Natural killer cell (primary cell): Measurements from ENCODE around the gene APOL4. TPM values are rescaled to one million over a fixed set of nuclear protein-coding genes. Genes with fewer than 3 reads are reported as not detected.
A peak's percentile ranks its signal among the peaks of the same experiment; 100 is the strongest.

Experiments
- ATAC-seq, 3 donors: fragments of 150-1000 bp in 2 of 3; fragments of 200-7000 bp in 1 of 3; cut with Tn5 transposase; 1 replicate in 1 of 3; 2 replicates in 2 of 3; pipeline ENCODE4 v1.10.0; 2021; ENCODE audit warnings: mild to moderate bottlenecking in 2 of 3, moderate library complexity in 2 of 3
- DNase-seq, 2 donors: peaks; one replicate each; pipeline versions ENCODE4 v3.0.0 to v3.0.0-alpha.2; 2013 to 2021; ENCODE audit warnings: mixed read lengths in 1 of 2
- H3K27ac ChIP-seq: one replicate; pipeline ENCODE4 v1.5.1; 2013; ENCODE audit warnings: mild to moderate bottlenecking, low read length
- H3K27me3 ChIP-seq: one replicate; pipeline ENCODE4 v1.6.1; 2013; ENCODE audit warnings: low read length; ENCODE audit not compliant: control insufficient read depth, insufficient read depth
- H3K36me3 ChIP-seq: one replicate; pipeline ENCODE4 v1.6.1; 2013; ENCODE audit warnings: low read length; ENCODE audit not compliant: control insufficient read depth, insufficient read depth
- H3K4me1 ChIP-seq: one replicate; pipeline ENCODE4 v1.6.1; 2013; ENCODE audit warnings: low read length; ENCODE audit not compliant: control insufficient read depth, insufficient read depth
- H3K4me3 ChIP-seq: one replicate; pipeline ENCODE4 v1.5.1; 2013; ENCODE audit warnings: low read length
- H3K9me3 ChIP-seq: one replicate; pipeline ENCODE4 v1.6.1; 2013; ENCODE audit warnings: low read length; ENCODE audit not compliant: control insufficient read depth, insufficient read depth
- H3K27ac Mint-ChIP-seq, 2 donors: one replicate each; pipeline ENCODE4 v1.8.0; 2022; ENCODE audit warnings: mild to moderate bottlenecking in 2 of 2, mixed read lengths in 2 of 2, moderate library complexity in 1 of 2
- H3K27me3 Mint-ChIP-seq, 2 donors: one replicate each; pipeline ENCODE4 v1.8.0; 2022; ENCODE audit warnings: low read depth in 2 of 2, mixed read lengths in 2 of 2
- H3K36me3 Mint-ChIP-seq: one replicate; pipeline ENCODE4 v1.8.0; 2022; ENCODE audit warnings: mixed read lengths
- H3K4me1 Mint-ChIP-seq, 2 donors: one replicate each; pipeline ENCODE4 v1.8.0; 2022; ENCODE audit warnings: mixed read lengths in 2 of 2
- H3K4me3 Mint-ChIP-seq: one replicate; pipeline ENCODE4 v1.8.0; 2022; ENCODE audit warnings: mild to moderate bottlenecking, moderate library complexity, mixed read lengths
- H3K9me3 Mint-ChIP-seq, 2 donors: one replicate each; pipeline ENCODE4 v1.8.0; 2022; ENCODE audit warnings: mixed read lengths in 2 of 2
- CTCF ChIP-seq: fragments of 200-600 bp; IDR thresholded peaks from one replicate; pipeline ENCODE4 v1.8.0; 2022; ENCODE audit warnings: antibody characterized with exemption
- WGBS: methylation state at CpG from one replicate; pipeline ENCODE4 v1.1.7; 2013; ENCODE audit warnings: missing lambda C conversion rate; ENCODE audit not compliant: insufficient coverage; 5-methylcytosine and 5-hydroxymethylcytosine counted together
- intact Hi-C: fragments of 100-400 bp; cut with micrococcal nuclease; formaldehyde crosslinking; loops from one replicate; pipeline ENCODE4 v1.14.2; 2022
- total RNA-seq, 4 donors: library from RNA; stranded (reverse); fragments of 120-200 nt in 1 of 4; gene quantifications; one replicate each; pipeline versions ENCODE4 v1.2.3 to v1.2.4, GENCODE V29; 2013 to 2022

The APOL4 gene
- total RNA-seq, 3 donors from 2014 or later (not counting 1 experiment from before 2014, with no cell fraction given), result 0.70 TPM; not detected in 2

- TF ChIP-seq CTCF, result no peak
- Histone ChIP-seq H3K27ac (no peak overlapping the region), H3K27me3 (no peaks in the 10 kb centered on the region), H3K4me3 (no peak overlapping the region), H3K36me3 (no peaks in the 10 kb centered on the region), H3K9me3 (no peaks in the 10 kb centered on the region), H3K4me1 (peaks cover 25% of the 10 kb centered on the region)
- intact Hi-C loops, result no loop called here
- Mint-ChIP-seq H3K27me3 (no peaks in the 10 kb centered on the region), H3K4me1 (peaks cover 22 to 24% of the 10 kb centered on the region in 2 donors), H3K9me3 (no peaks in the 10 kb centered on the region), H3K36me3 (no peaks in the 10 kb centered on the region), H3K27ac (peak overlapping the region in 1 of 2 donors; percentile 45), H3K4me3 (no peak overlapping the region)
- ATAC-seq, result no peak
- WGBS, result 10% methylated on average over 3 of the region's 5 CpGs
- DNase-seq, result peak in 1 of 2 donors; percentile 23
Observed at GRCh38 chr22:36197065-36197440, 4.6 kb downstream of the APOL4 start.

DNA sequence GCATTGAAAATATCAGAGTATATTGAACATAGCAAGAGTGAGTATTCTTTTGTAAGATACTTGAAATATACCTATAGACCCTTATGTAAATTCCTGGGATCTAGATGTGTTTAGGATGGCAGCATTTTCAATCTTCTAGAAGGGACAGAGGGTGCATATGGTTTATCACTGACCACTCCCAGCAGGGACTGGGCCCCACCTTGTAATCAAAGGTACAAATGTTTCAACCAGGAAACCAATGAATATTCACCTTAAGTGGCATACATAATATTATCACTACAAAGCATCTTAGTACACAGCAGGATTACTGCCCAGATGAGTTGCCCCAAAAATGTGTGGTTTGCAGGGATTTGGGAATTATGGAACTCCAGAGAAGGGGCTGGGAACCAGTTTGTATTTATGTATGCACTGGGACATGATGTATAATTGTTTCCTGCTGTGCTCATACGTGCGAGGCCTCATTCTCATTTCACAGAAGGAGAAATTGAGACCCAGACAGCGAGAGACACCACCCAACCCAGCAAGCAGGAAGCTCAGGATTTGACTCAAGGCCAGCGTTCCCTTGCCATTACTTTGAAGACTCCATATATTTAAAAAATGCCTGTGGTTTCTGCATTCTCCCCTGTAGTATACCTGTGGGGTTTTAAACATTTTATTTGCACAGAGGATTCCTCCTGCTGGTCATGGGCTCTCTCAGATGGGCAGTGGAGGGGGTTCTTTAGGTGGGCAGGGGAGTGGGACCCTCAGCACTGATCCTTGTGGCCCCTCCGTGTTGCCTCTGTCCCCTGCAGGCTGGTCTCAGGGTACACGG, 5.2 kb downstream of the APOL4 start:
- H3K36me3 Mint-ChIP-seq, result no peaks in the 10 kb centered on the region

GRCh38 chr22:36194971-36195370, 6.6 kb downstream of the APOL4 start:
- WGBS, result 51% methylated on average over 5 of the region's 5 CpGs
- no peak overlapping the region for H3K27ac ChIP-seq

More for the DNA sequence above, 5.2 kb downstream of the APOL4 start:
- intact Hi-C loops, result no loop called here
- no peaks in the 10 kb centered on the region for H3K27me3 ChIP-seq
- H3K9me3 ChIP-seq, result no peaks in the 10 kb centered on the region
- H3K27ac Mint-ChIP-seq, result peak overlapping the region in 1 of 2 donors; percentile 46
- no peak overlapping the region for H3K4me3 ChIP-seq
- no peak overlapping the region for H3K27ac ChIP-seq
- no peaks in the 10 kb centered on the region for H3K27me3 Mint-ChIP-seq
- TF ChIP-seq CTCF, result no peak
- ATAC-seq (no peak), DNase-seq (no peak)
- 65% methylated on average over 5 of the region's 6 CpGs for WGBS
- no peak overlapping the region for H3K4me3 Mint-ChIP-seq
- H3K9me3 Mint-ChIP-seq, result no peaks in the 10 kb centered on the region
- H3K4me1 Mint-ChIP-seq, result peaks cover 22 to 24% of the 10 kb centered on the region in 2 donors
- no peaks in the 10 kb centered on the region for H3K36me3 ChIP-seq
- H3K4me1 ChIP-seq, result peaks cover 25% of the 10 kb centered on the region

More at GRCh38 chr22:36194971-36195370, 6.6 kb downstream of the APOL4 start:
- intact Hi-C loops, result no loop called here
- H3K36me3 ChIP-seq, result no peaks in the 10 kb centered on the region
- Mint-ChIP-seq H3K36me3 (no peaks in the 10 kb centered on the region), H3K4me3 (no peak overlapping the region), H3K9me3 (no peaks in the 10 kb centered on the region), H3K27ac (peak overlapping the region in 1 of 2 donors; percentile 46), H3K27me3 (peaks cover 0 to 4% of the 10 kb centered on the region in 2 donors), H3K4me1 (peaks cover 22 to 24% of the 10 kb centered on the region in 2 donors)
- peaks cover 25% of the 10 kb centered on the region for H3K4me1 ChIP-seq
- ATAC-seq, result peak; percentile 56 to 79 (median 79)
- no peak overlapping the region for H3K4me3 ChIP-seq
- no peaks in the 10 kb centered on the region for H3K9me3 ChIP-seq
- TF ChIP-seq CTCF, result peak; percentile 60
- DNase-seq, result peak in 1 of 2 donors; percentile 59
- H3K27me3 ChIP-seq, result no peaks in the 10 kb centered on the region
